ENCODE data around the gene LPP. TPM values are rescaled to one million over a fixed set of nuclear protein-coding genes. Genes with fewer than 3 reads are reported as not detected.

LPP gene
- total and polyA plus RNA-seq, 5 donors from 2014 or later: 14.5 to 102 (median 21.7) TPM

GRCh38 chr3:188539631-188540194, 385.8 kb downstream of the LPP start:
- no peak overlapping the region for H3K4me3 ChIP-seq (ENCODE audit: low read depth, low read length)
- H3K27ac Mint-ChIP-seq: no peak overlapping the region

GRCh38 chr3:188542196-188542595, 388.2 kb downstream of the LPP start:
- H3K4me3 ChIP-seq (ENCODE audit: low read depth, low read length): no peak overlapping the region
- H3K9me3 Mint-ChIP-seq: peaks cover 0 to 5% (median 0%) of the 10 kb centered on the region in 7 donors
- DNase-seq (no peak), ATAC-seq (ENCODE audit: low read depth in 2 of 2) (no peak)
- peaks cover 19% of the 10 kb centered on the region for H3K36me3 Mint-ChIP-seq
- no peak overlapping the region for H3K27ac Mint-ChIP-seq
- H3K9me3 ChIP-seq (ENCODE audit: control insufficient read depth in 2 of 2, low read length in 2 of 2): no peaks in the 10 kb centered on the region
- no peaks in the 10 kb centered on the region for H3K27me3 Mint-ChIP-seq
- H3K4me3 Mint-ChIP-seq: no peak overlapping the region
- no peak overlapping the region for H3K27ac ChIP-seq (ENCODE audit: insufficient read depth, low read length, poor library complexity, severe bottlenecking)
- H3K4me1 ChIP-seq (ENCODE audit: control insufficient read depth, insufficient read depth, low read length, poor library complexity, severe bottlenecking): no peaks in the 10 kb centered on the region
- H3K4me1 Mint-ChIP-seq: peaks cover 2 to 26% (median 9%) of the 10 kb centered on the region in 4 donors
- no peaks in the 10 kb centered on the region for H3K36me3 ChIP-seq (ENCODE audit: control insufficient read depth, insufficient read depth, low read length)
- no peaks in the 10 kb centered on the region for H3K27me3 ChIP-seq (ENCODE audit: control insufficient read depth, insufficient read depth, low read length)

More at GRCh38 chr3:188539631-188540194, 385.8 kb downstream of the LPP start:
- Histone ChIP-seq H3K27me3 (ENCODE audit: control insufficient read depth, insufficient read depth, low read length) (no peaks in the 10 kb centered on the region), H3K36me3 (ENCODE audit: control insufficient read depth, insufficient read depth, low read length) (no peaks in the 10 kb centered on the region), H3K27ac (ENCODE audit: insufficient read depth, low read length, poor library complexity, severe bottlenecking) (no peak overlapping the region), H3K4me1 (ENCODE audit: control insufficient read depth, insufficient read depth, low read length, poor library complexity, severe bottlenecking) (no peaks in the 10 kb centered on the region), H3K9me3 (ENCODE audit: control insufficient read depth in 2 of 2, low read length in 2 of 2) (no peaks in the 10 kb centered on the region)
- DNase-seq (no peak), ATAC-seq (ENCODE audit: low read depth in 2 of 2) (no peak)
- no peaks in the 10 kb centered on the region for H3K27me3 Mint-ChIP-seq
- peaks cover 0 to 5% (median 0%) of the 10 kb centered on the region in 7 donors for H3K9me3 Mint-ChIP-seq
- H3K4me1 Mint-ChIP-seq: peaks cover 2 to 26% (median 11%) of the 10 kb centered on the region in 4 donors
- H3K4me3 Mint-ChIP-seq: no peak overlapping the region
- H3K36me3 Mint-ChIP-seq: peaks cover 17% of the 10 kb centered on the region

- H3K36me3 Mint-ChIP-seq: peaks cover 21% of the 10 kb centered on the region
- Histone ChIP-seq H3K27me3 (ENCODE audit: control insufficient read depth, insufficient read depth, low read length) (no peaks in the 10 kb centered on the region), H3K4me1 (ENCODE audit: control insufficient read depth, insufficient read depth, low read length, poor library complexity, severe bottlenecking) (no peaks in the 10 kb centered on the region), H3K4me3 (ENCODE audit: low read depth, low read length) (no peak overlapping the region), H3K9me3 (ENCODE audit: control insufficient read depth in 2 of 2, low read length in 2 of 2) (no peaks in the 10 kb centered on the region), H3K36me3 (ENCODE audit: control insufficient read depth, insufficient read depth, low read length) (peaks cover 2% of the 10 kb centered on the region), H3K27ac (ENCODE audit: insufficient read depth, low read length, poor library complexity, severe bottlenecking) (no peak overlapping the region)
- DNase-seq (no peak), ATAC-seq (ENCODE audit: low read depth in 2 of 2) (no peak)
- no peaks in the 10 kb centered on the region for H3K27me3 Mint-ChIP-seq
- no peak overlapping the region for H3K4me3 Mint-ChIP-seq
- peaks cover 2 to 21% (median 9%) of the 10 kb centered on the region in 4 donors for H3K4me1 Mint-ChIP-seq
- H3K27ac Mint-ChIP-seq: no peak overlapping the region
- peaks cover 0 to 5% (median 0%) of the 10 kb centered on the region in 7 donors for H3K9me3 Mint-ChIP-seq
These were observed 390.1 kb downstream of the LPP start for GRCh38 chr3:188544012-188544411.

GRCh38 chr3:188546835-188547670, 393.1 kb downstream of the LPP start:
- ATAC-seq (ENCODE audit: low read depth in 2 of 2) (no peak), DNase-seq (no peak)
- Mint-ChIP-seq H3K9me3 (peaks cover 0 to 5% (median 0%) of the 10 kb centered on the region in 7 donors), H3K4me3 (no peak overlapping the region), H3K27me3 (no peaks in the 10 kb centered on the region), H3K36me3 (peaks cover 21% of the 10 kb centered on the region), H3K4me1 (peaks cover 2 to 17% (median 6%) of the 10 kb centered on the region in 4 donors), H3K27ac (no peak overlapping the region)
- H3K36me3 ChIP-seq (ENCODE audit: control insufficient read depth, insufficient read depth, low read length): peaks cover 2% of the 10 kb centered on the region
- no peaks in the 10 kb centered on the region for H3K27me3 ChIP-seq (ENCODE audit: control insufficient read depth, insufficient read depth, low read length)
- H3K4me3 ChIP-seq (ENCODE audit: low read depth, low read length): no peak overlapping the region
- no peaks in the 10 kb centered on the region for H3K9me3 ChIP-seq (ENCODE audit: control insufficient read depth in 2 of 2, low read length in 2 of 2)
- no peak overlapping the region for H3K27ac ChIP-seq (ENCODE audit: insufficient read depth, low read length, poor library complexity, severe bottlenecking)
- H3K4me1 ChIP-seq (ENCODE audit: control insufficient read depth, insufficient read depth, low read length, poor library complexity, severe bottlenecking): no peaks in the 10 kb centered on the region

- H3K9me3 ChIP-seq (ENCODE audit: control insufficient read depth in 2 of 2, low read length in 2 of 2): no peaks in the 10 kb centered on the region
- Mint-ChIP-seq H3K4me3 (no peak overlapping the region), H3K36me3 (no peaks in the 10 kb centered on the region), H3K27ac (no peak overlapping the region), H3K27me3 (no peaks in the 10 kb centered on the region), H3K9me3 (peaks cover 0 to 3% (median 0%) of the 10 kb centered on the region in 7 donors), H3K4me1 (peaks cover 0 to 19% (median 10%) of the 10 kb centered on the region in 4 donors)
- peak in 1 of 3 donors; percentile 39 for DNase-seq
- no peaks in the 10 kb centered on the region for H3K27me3 ChIP-seq (ENCODE audit: control insufficient read depth, insufficient read depth, low read length)
- no peak overlapping the region for H3K27ac ChIP-seq (ENCODE audit: insufficient read depth, low read length, poor library complexity, severe bottlenecking)
- H3K36me3 ChIP-seq (ENCODE audit: control insufficient read depth, insufficient read depth, low read length): no peaks in the 10 kb centered on the region
- no peaks in the 10 kb centered on the region for H3K4me1 ChIP-seq (ENCODE audit: control insufficient read depth, insufficient read depth, low read length, poor library complexity, severe bottlenecking)
- no peak overlapping the region for H3K4me3 ChIP-seq (ENCODE audit: low read depth, low read length)
- ATAC-seq (ENCODE audit: low read depth in 2 of 2): peak; percentile 74 to 75
These were observed 399.6 kb downstream of the LPP start for GRCh38 chr3:188553569-188553968.

- Histone ChIP-seq H3K4me1 (ENCODE audit: control insufficient read depth, insufficient read depth, low read length, poor library complexity, severe bottlenecking) (no peaks in the 10 kb centered on the region), H3K9me3 (ENCODE audit: control insufficient read depth in 2 of 2, low read length in 2 of 2) (no peaks in the 10 kb centered on the region), H3K27ac (ENCODE audit: insufficient read depth, low read length, poor library complexity, severe bottlenecking) (no peak overlapping the region), H3K4me3 (ENCODE audit: low read depth, low read length) (no peak overlapping the region), H3K36me3 (ENCODE audit: control insufficient read depth, insufficient read depth, low read length) (no peaks in the 10 kb centered on the region), H3K27me3 (ENCODE audit: control insufficient read depth, insufficient read depth, low read length) (no peaks in the 10 kb centered on the region)
- H3K4me3 Mint-ChIP-seq: no peak overlapping the region
- no peak for DNase-seq
- no peak for ATAC-seq (ENCODE audit: low read depth in 2 of 2)
- no peaks in the 10 kb centered on the region for H3K36me3 Mint-ChIP-seq
- peaks cover 0 to 3% (median 0%) of the 10 kb centered on the region in 7 donors for H3K9me3 Mint-ChIP-seq
- no peaks in the 10 kb centered on the region for H3K27me3 Mint-ChIP-seq
- peaks cover 0 to 19% (median 10%) of the 10 kb centered on the region in 4 donors for H3K4me1 Mint-ChIP-seq
- H3K27ac Mint-ChIP-seq: no peak overlapping the region
These were observed 400.4 kb downstream of the LPP start for GRCh38 chr3:188554404-188554803.

- ATAC-seq (ENCODE audit: low read depth in 2 of 2) (no peak), DNase-seq (no peak)
- Mint-ChIP-seq H3K4me3 (no peak overlapping the region), H3K9me3 (peaks cover 0 to 3% (median 0%) of the 10 kb centered on the region in 7 donors), H3K27ac (no peak overlapping the region), H3K27me3 (no peaks in the 10 kb centered on the region), H3K36me3 (no peaks in the 10 kb centered on the region), H3K4me1 (peaks cover 0 to 17% (median 9%) of the 10 kb centered on the region in 4 donors)
- Histone ChIP-seq H3K4me3 (ENCODE audit: low read depth, low read length) (no peak overlapping the region), H3K4me1 (ENCODE audit: control insufficient read depth, insufficient read depth, low read length, poor library complexity, severe bottlenecking) (no peaks in the 10 kb centered on the region), H3K27me3 (ENCODE audit: control insufficient read depth, insufficient read depth, low read length) (no peaks in the 10 kb centered on the region), H3K27ac (ENCODE audit: insufficient read depth, low read length, poor library complexity, severe bottlenecking) (no peak overlapping the region), H3K9me3 (ENCODE audit: control insufficient read depth in 2 of 2, low read length in 2 of 2) (no peaks in the 10 kb centered on the region), H3K36me3 (ENCODE audit: control insufficient read depth, insufficient read depth, low read length) (no peaks in the 10 kb centered on the region)
These were observed 403.3 kb downstream of the LPP start for GRCh38 chr3:188557235-188557634.

All from CD4-positive, CD25-positive, alpha-beta regulatory T cell (primary cell).